Gastrocnemius medialis (tissue), 4 donors: ENCODE results near the gene USF3. TPM values are rescaled to one million over a fixed set of nuclear protein-coding genes. Genes with fewer than 3 reads are reported as not detected.

Experiments
- ATAC-seq, 2 donors: fragments of 150-250 bp; one replicate each; pipeline ENCODE4 v1.9.1; 2016
- DNase-seq, 2 donors: peaks; one replicate each; pipeline ENCODE4 v3.0.0-alpha.2; 2019
- H3K27ac ChIP-seq, 4 donors: fragments of 200-600 bp; sonication (generic); 1 replicate in 1 of 4; 2 replicates in 3 of 4; pipeline ENCODE4 v1.5.1; 2016 to 2018; ENCODE audit warnings: mild to moderate bottlenecking in 2 of 4, moderate library complexity in 1 of 4
- H3K27me3 ChIP-seq, 3 donors: fragments of 200-600 bp; sonication (generic) in 2 of 3; 1 replicate in 1 of 3; 2 replicates in 2 of 3; pipeline versions ENCODE4 v1.5.1 to v1.6.0; 2016 to 2019; ENCODE audit warnings: mild to moderate bottlenecking in 1 of 3, moderate library complexity in 1 of 3
- H3K36me3 ChIP-seq, 2 donors: fragments of 200-600 bp; sonication (generic) in 1 of 2; one replicate each; pipeline ENCODE4 v1.5.1; 2017 to 2018
- H3K4me1 ChIP-seq, 2 donors: fragments of 200-600 bp; sonication (generic) in 1 of 2; one replicate each; pipeline ENCODE4 v1.5.1; 2016 to 2017; ENCODE audit warnings: mild to moderate bottlenecking in 2 of 2
- H3K4me3 ChIP-seq, 4 donors: fragments of 200-600 bp; sonication (generic) in 3 of 4; 1 replicate in 1 of 4; 2 replicates in 3 of 4; pipeline ENCODE4 v1.5.1; 2016 to 2019; ENCODE audit warnings: mild to moderate bottlenecking in 2 of 4
- H3K9me3 ChIP-seq, 3 donors: fragments of 200-600 bp; sonication (generic) in 2 of 3; 1 replicate in 1 of 3; 2 replicates in 2 of 3; pipeline ENCODE4 v1.5.1; 2016 to 2019
- POLR2A ChIP-seq, 2 donors: fragments of 450-650 bp; IDR thresholded peaks; one replicate each; pipeline ENCODE4 v1.6.1; 2017; ENCODE audit warnings: antibody characterized with exemption in 2 of 2, mild to moderate bottlenecking in 2 of 2, moderate library complexity in 2 of 2
- in situ Hi-C, 4 donors: fragments of 200-750 bp; cut with MboI; loops; one replicate each; pipeline versions ENCODE4 v1.15.0 to v1.8.0; 2017; ENCODE audit warnings: low sequenced_read_pairs in 4 of 4
- intact Hi-C: fragments of 100-400 bp; cut with DNase I; formaldehyde crosslinking; loops from one replicate; pipeline ENCODE4 v1.15.1; 2023; ENCODE audit warnings: low total_unique reads
- total RNA-seq, 4 donors: library from RNA; depleted of rRNA; stranded (reverse); fragments of >200 nt; gene quantifications; one replicate each; pipeline versions ENCODE4 v1.1.0 to v1.2.3, GENCODE V29; 2016
- TF ChIP-seq, protein P1 (sequence below), 5 experiments: fragments of 450-650 bp in 3 of 5; fragments of 200-600 bp in 2 of 5; sonication (generic) in 2 of 5; IDR thresholded peaks in 4 of 5; conservative IDR thresholded peaks in 1 of 5; 1 replicate in 4 of 5; 2 replicates in 1 of 5; pipeline ENCODE4 v1.5.1; 2016 to 2019; ENCODE audit warnings: antibody characterized with exemption in 5 of 5, mild to moderate bottlenecking in 3 of 5, moderate library complexity in 3 of 5

The USF3 gene
- total RNA-seq, 4 donors from 2014 or later = 35.7 to 49.6 (median 40.1) TPM

DNA sequence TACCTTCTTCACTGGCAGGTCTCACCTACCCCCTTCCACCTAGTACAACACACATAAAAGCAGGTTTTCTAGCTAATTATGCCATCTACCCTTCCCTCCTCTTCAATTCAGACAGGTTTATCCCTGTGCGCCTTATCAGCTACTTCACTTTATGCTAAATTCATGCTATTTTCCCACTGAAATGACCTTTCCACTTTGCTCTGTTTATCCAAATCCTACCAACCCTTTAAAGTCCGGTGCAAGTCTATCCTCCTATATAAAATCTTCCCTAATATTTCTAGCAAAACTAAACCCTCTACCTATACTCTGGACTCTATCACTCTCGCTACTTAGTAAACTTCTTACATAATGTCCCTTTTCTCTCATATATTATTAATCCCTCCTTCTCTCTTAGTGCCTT, 6.0 kb downstream of the USF3 start:
- no peaks in the 10 kb centered on the region for H3K27me3 ChIP-seq
- in situ Hi-C loops (loop anchor here in 1 of 4 donors (10.0 kb wide), 1 partner anchor 176 kb away; the partner anchor contains the start of gene SPICE1), intact Hi-C loops (no loop called here)
- H3K36me3 ChIP-seq = no peaks in the 10 kb centered on the region
- no peak for DNase-seq
- peak overlapping the region in 2 of 4 donors; percentile 96 to 99 for H3K27ac ChIP-seq
- no peak overlapping the region for H3K4me3 ChIP-seq
- no peaks in the 10 kb centered on the region for H3K9me3 ChIP-seq
- TF ChIP-seq, protein P1, sequence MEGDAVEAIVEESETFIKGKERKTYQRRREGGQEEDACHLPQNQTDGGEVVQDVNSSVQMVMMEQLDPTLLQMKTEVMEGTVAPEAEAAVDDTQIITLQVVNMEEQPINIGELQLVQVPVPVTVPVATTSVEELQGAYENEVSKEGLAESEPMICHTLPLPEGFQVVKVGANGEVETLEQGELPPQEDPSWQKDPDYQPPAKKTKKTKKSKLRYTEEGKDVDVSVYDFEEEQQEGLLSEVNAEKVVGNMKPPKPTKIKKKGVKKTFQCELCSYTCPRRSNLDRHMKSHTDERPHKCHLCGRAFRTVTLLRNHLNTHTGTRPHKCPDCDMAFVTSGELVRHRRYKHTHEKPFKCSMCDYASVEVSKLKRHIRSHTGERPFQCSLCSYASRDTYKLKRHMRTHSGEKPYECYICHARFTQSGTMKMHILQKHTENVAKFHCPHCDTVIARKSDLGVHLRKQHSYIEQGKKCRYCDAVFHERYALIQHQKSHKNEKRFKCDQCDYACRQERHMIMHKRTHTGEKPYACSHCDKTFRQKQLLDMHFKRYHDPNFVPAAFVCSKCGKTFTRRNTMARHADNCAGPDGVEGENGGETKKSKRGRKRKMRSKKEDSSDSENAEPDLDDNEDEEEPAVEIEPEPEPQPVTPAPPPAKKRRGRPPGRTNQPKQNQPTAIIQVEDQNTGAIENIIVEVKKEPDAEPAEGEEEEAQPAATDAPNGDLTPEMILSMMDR (IDR thresholded peaks at IDR 0.05 in 4 of 5, conservative IDR thresholded peaks at IDR 0.05 in 1 of 5) = no peak
- TF ChIP-seq POLR2A (IDR thresholded peaks at IDR 0.05) = no peak
- H3K4me1 ChIP-seq = peaks cover 85 to 92% of the 10 kb centered on the region in 2 donors
- ATAC-seq = no peak

DNA sequence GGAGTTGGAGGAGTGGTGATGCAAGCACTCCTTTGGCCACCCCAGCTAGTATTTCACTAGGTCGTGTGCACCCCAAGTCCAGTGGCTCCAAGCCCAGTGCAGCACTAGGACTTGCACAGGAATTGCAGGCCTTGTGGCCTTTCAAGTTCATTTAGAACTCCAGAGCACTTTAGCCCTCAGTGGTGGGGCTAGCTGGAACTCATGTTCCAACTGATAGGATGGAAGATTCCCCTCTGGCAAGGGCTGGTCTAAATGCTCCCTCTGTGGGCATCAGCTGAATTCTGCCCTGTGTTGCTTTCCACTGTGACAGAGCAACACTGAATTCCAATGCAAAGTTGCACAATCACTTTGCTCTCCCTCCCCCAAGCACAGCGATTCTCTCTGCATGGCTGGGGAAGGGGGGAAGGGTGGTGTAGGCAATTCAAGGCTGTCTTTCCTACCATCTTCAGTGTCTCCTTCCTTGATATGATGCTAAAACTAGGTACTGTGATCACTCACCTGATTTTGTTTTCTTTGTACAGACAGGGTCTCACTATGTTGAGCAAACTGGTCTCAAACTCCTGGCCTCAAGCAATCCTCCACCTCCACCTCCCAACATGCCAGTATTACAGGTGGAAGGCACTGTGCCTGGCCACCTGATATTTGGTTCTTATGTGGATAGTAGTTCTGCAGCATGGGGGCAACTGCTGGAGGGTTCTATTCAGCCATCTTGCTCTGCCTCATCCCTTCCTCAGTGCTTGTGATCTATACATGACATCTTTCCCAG, 10.3 kb downstream of the USF3 start:
- ATAC-seq (peak; percentile 68 to 89), DNase-seq (peak; percentile 43 to 69)
- peaks cover 47 to 56% of the 10 kb centered on the region in 2 donors for H3K4me1 ChIP-seq
- in situ Hi-C loops (no loop called here), intact Hi-C loops (no loop called here)
- peak overlapping the region; percentile 62 to 84 (median 72) for H3K27ac ChIP-seq
- H3K4me3 ChIP-seq = no peak overlapping the region
- TF ChIP-seq, protein P1 (IDR thresholded peaks at IDR 0.05 in 4 of 5, conservative IDR thresholded peaks at IDR 0.05 in 1 of 5) = no peak
- TF ChIP-seq POLR2A (IDR thresholded peaks at IDR 0.05) = no peak
- no peaks in the 10 kb centered on the region for H3K36me3 ChIP-seq
- no peaks in the 10 kb centered on the region for H3K27me3 ChIP-seq
- H3K9me3 ChIP-seq = no peaks in the 10 kb centered on the region

DNA sequence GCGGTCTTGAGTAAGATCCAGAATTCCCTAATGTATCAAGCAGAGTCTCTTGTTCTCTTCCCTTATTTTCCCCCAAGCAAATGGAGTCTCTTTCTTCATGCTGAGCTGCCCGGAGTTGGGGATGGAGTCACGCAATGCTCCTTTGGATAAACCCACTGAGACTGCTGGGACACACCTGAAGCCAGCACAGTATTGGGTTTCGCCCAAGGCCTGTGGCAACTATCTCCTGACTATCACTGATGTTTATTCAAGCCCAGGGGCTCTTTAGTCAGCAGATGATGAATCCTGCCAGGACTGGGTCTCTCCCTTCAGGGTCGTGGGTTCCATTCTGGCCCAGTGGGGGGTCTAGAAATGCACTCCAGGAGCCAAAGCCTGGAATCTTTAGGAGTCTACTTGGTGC, 11.3 kb downstream of the USF3 start:
- TF ChIP-seq, protein P1 (IDR thresholded peaks at IDR 0.05 in 4 of 5, conservative IDR thresholded peaks at IDR 0.05 in 1 of 5) = no peak
- TF ChIP-seq POLR2A (IDR thresholded peaks at IDR 0.05) = no peak
- Histone ChIP-seq H3K27me3 (no peaks in the 10 kb centered on the region), H3K27ac (peak overlapping the region; percentile 62 to 84 (median 72)), H3K4me1 (peaks cover 37 to 54% of the 10 kb centered on the region in 2 donors), H3K36me3 (no peaks in the 10 kb centered on the region), H3K9me3 (no peaks in the 10 kb centered on the region), H3K4me3 (no peak overlapping the region)
- in situ Hi-C loops = no loop called here
- ATAC-seq (peak; percentile 60 to 71), DNase-seq (peak in 1 of 2 donors; percentile 73)
- intact Hi-C loops = no loop called here

DNA sequence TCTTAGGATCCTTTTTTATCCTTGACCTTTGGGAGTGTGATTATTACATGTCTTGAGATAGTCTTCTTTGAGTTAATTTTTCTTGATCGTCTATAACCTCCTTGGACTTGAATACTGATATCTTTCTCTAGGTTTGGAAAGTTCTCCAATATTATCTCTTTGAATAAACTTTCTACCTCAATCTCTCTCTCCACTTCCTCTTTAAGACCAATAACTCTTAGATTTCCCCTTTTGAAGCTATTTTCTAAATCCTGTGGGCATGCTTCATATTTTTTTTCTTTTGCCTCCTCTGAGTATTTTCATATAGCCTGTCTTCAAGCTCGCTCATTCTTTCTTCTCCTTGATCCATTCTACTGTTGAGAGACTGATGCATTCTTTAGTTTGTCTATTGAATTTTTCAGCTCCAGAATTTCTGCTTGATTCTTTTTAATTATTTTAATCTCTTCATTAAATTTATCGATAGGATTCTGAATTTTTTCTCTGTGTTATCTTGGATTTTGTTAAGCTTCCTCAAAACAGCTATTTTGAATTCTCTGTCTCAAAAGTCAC, 12.1 kb downstream of the USF3 start:
- ATAC-seq (no peak), DNase-seq (no peak)
- peaks cover 35 to 51% of the 10 kb centered on the region in 2 donors for H3K4me1 ChIP-seq
- no peaks in the 10 kb centered on the region for H3K36me3 ChIP-seq
- H3K27me3 ChIP-seq = no peaks in the 10 kb centered on the region
- no peak overlapping the region for H3K4me3 ChIP-seq
- intact Hi-C loops = no loop called here
- TF ChIP-seq, protein P1 (IDR thresholded peaks at IDR 0.05 in 4 of 5, conservative IDR thresholded peaks at IDR 0.05 in 1 of 5) = no peak
- no peak for TF ChIP-seq POLR2A (IDR thresholded peaks at IDR 0.05)
- no peaks in the 10 kb centered on the region for H3K9me3 ChIP-seq
- in situ Hi-C loops = no loop called here
- peak overlapping the region in 2 of 4 donors; percentile 75 to 84 for H3K27ac ChIP-seq
